HG03457 (cell line): Measurements from ENCODE around the gene CUEDC2.

Experiments used
- ATAC-seq: cut with Tn5 transposase; IDR thresholded peaks from one replicate; pipeline ENCODE4 v1.9.1; 2021; ENCODE audit warnings: moderate number of reproducible peaks; ENCODE audit not compliant: unreplicated experiment

The CUEDC2 gene

DNA sequence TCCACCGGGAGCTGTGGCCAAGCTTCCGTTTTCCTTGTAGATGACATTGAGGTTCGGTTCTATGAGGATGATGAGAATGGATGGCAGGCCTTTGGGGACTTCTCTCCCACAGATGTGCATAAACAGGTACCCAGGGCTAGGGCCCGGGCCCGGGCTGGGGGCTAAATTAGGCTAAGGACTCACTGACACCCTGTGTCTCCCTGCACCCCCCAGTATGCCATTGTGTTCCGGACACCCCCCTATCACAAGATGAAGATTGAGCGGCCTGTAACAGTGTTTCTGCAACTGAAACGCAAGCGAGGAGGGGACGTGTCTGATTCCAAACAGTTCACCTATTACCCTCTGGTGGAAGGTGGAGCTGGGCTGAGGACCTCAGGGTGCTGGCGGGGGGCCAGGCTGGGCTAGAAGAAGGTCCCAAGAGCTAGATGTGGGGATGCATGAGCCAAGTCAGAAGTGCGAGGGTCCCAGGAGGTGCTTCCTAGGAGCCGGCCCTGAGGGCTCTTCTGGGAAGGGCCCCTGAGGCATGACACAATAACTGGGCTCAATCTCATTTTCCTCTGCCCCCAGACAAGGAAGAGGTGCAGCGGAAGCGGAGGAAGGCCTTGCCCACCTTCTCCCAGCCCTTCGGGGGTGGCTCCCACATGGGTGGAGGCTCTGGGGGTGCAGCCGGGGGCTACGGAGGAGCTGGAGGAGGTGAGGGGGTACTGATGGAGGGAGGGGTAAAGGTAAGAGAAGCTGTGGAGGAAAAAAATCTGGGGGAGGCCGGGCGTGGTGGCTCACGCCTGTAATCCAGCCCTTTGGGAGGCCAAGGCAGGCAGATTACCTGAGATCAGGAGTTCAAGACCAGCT is 34.0 kb downstream of the CUEDC2 start:
- ATAC-seq = no peak

GRCh38 chr10:102397222-102398171 is 34.9 kb downstream of the CUEDC2 start:
- ATAC-seq = no peak

DNA sequence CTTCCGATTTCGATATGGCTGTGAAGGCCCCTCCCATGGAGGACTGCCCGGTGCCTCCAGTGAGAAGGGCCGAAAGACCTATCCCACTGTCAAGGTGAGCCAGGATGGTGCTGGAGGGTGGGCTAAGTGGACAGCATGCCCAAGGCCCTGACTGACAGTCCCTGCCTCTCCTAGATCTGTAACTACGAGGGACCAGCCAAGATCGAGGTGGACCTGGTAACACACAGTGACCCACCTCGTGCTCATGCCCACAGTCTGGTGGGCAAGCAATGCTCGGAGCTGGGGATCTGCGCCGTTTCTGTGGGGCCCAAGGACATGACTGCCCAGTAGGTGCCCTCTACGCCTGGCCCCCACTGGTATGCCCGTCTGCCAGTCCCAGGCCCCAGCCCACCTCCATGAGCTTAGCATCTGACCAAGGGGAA is 35.6 kb downstream of the CUEDC2 start:
- no peak for ATAC-seq

DNA sequence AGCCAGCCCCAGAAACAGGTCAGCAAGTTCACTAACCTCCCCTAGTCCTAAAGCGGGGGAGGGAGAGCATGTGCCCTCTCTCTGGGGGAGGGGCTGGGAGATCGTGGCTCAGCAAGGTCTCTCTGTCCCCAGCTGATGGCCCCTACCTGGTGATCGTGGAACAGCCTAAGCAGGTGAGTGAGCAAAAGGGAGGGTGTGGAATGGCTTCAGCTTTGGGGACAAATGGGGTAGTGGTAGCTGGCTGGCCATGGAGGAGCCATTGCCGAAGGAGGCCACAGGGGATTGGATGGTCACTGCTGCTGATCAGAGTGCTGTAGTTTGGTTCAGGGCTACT is 36.1 kb downstream of the CUEDC2 start:
- ATAC-seq = no peak

GRCh38 chr10:102395400-102396316 is 36.7 kb downstream of the CUEDC2 start, which contains the start of gene NFKB2:
Gene NFKB2 (plus strand): TSS chr10:102395705. CDS start chr10:102395960, 255 bp downstream.
- ATAC-seq = peak; percentile 21

GRCh38 chr10:102394801-102395399 is 37.5 kb downstream of the CUEDC2 start:
- no peak for ATAC-seq

DNA sequence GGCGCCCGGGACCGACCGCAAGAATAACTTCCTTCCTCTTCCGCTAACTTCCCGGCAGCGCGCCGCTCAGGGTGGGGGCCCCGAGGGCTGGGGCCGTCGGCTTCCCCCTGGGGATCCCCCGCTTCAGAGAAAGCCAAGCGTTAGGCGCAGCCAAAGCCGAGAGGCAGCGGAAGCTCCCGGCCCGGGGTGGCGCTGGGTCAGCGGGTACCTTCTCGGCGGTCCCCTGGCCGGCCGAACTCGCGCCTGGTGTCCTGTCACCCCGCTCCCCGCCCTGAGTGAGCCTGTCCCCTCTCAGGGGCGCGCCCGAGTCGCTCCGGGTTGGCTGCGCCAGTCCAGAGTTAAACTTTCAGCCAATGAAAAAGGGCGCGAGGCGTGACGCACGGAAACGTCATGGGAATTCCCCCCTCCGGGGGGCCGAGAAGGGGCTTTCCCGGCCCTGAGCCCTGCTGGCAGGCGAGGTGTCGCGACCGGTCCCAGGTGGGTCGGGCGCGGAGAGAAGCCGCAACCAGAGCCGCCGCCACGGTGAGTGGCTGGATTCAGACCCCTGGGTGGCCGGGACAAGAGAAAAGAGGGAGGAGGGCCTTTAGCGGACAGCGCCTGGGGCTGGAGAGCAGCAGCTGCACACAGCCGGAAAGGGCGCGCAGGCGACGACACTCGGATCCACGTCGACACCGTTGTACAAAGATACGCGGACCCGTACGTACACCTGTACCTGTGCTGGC is 38.1 kb downstream of the CUEDC2 start:
- ATAC-seq = peak; percentile 65

DNA sequence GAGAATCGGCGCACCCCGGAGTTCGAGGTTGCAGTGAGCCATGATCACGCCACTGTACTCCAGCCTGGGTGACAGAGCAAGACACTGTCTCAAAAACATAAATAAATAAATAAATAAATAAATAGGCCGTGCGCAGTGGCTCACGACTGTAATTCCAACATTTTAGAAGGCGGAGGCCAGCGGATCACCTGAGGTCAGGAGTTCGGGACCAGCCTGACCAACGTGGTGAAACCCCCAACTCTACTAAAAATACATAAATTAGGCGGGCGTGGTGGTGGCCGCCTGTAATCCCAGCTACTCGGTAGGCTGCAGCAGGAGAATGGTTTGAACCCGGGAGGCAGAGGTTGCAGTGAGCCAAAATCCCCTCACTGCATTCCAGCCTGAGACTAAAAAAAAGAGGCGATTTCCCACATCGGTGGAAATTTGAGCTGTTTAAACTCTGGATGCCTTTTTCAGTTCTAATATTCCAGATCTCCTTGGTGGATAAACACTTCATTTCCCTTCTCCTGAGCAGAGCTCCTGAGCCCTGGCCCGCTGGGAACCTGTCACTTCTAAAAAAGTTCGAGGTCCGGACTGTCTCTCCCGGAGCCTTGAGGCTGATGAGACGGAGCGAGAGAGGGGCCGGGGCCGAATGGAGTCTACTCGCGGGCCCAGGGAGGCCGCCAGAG is 38.8 kb downstream of the CUEDC2 start:
- no peak for ATAC-seq

DNA sequence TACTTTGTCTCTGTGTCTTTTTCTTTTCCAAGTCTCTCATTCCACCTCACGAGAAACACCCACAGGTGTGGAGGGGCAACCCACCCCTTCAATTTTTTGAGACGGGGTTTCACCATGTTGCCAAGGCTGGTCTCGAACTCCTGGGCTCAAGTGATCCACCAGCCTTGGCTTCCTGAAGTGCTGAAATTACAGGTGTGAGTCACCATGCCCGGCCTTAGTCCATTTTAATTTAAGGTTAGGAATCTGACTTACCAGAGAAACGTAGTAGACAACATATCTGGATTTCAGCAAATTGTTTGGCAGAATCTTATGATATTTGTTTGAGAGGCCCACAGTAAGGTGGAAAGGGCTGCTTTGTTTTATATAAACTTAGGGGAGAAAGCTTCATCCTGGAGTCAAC is 40.1 kb downstream of the CUEDC2 start:
- no peak for ATAC-seq

GRCh38 chr10:102389894-102390293 is 42.5 kb downstream of the CUEDC2 start:
- ATAC-seq = no peak

GRCh38 chr10:102384606-102385429 is 47.6 kb downstream of the CUEDC2 start:
- no peak for ATAC-seq

- ATAC-seq = no peak
These were observed 48.3 kb downstream of the CUEDC2 start for GRCh38 chr10:102384053-102384452.

DNA sequence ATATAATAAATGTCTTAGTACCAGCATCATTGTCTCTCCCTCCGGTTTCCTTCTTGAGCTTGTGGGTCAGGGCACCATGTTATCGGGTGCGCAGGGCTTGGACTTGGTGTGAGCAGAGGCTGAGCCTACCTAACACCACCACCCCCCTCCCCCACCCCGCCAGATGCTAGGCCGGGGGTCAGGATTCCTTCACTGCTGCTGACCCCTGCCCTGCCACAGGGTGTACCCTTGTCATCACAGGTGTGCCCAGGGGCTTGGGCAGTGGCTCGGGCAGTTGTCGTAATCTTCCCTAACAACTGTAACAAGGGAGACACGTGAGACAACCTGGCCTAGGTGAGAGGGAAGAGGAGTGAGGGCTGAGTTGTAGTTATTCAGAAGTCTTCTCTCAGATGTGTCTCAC is 49.5 kb downstream of the CUEDC2 start:
- no peak for ATAC-seq

DNA sequence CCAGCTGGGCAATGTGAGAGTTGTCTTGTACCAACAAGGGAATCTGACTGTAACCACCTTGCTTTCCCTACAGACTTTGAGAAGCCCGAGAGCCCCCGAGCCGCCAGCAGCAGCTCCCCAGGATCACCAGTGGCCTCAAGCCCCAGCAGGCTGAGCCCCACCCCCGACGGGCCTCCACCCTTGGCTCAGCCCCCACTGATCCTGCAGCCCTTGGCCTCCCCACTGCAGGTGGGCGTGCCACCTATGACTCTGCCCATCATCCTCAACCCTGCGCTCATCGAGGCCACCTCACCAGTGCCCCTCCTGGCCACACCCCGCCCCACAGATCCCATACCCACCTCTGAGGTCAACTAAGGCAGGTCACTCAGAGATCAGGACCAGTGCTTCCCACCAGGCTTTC is 50.4 kb downstream of the CUEDC2 start:
- no peak for ATAC-seq

DNA sequence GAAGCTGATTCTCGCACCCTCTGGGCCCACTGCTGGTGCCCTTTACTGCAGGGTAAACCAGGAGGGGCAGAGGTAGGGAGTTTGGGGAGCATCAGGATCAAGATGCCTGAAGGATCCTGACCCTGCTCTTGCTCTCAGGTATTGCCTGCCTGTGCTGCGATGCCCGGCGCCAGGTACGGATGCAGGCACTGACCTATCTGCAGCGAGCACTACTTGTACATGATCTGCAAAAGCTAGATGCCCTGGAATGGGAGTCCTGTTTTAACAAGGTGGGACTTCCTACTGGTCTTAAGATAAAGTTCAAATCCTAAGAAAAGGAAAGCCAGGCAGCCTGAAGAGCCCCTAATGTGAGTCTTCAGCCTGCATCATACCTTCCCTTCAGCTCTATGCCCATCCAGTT is 53.0 kb downstream of the CUEDC2 start:
- ATAC-seq = no peak

DNA sequence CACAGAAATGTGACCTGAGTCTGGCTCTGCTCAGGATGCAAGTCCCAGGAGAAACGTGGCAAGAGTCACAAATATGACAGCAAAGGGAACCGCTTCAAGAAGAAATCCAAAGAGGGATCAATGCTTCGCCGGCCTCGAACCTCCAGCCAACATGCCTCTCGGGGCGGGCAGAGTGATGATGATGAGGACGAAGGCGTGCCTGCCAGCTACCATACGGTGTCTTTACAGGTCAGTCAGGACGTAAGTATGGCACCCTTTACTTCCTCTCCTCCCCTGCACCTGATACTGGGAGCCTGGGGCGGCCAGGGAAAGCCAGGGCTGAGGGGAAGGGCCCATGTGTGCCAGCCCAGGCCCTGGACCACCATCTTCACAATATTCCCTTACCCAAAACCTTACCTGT is 55.5 kb downstream of the CUEDC2 start:
- no peak for ATAC-seq

DNA sequence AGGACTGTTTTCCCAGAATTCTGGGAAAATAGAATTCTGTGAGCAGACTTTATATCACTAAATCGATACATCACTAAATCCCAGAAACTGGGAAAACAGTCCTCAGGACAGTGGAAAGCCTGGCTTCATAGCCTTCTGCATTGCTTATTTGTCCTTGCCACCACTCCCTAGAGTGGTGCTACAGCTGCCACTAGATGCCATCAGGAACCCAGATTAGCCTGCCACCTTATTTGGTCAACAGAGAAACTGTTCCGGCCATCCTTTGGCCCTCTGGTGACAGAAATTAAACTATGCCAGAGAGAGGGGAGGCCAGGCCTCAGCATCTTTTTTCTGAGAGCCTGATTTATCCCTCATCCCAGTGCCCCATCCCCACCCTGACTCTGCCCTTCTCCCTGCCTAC is 56.5 kb downstream of the CUEDC2 start:
- no peak for ATAC-seq

DNA sequence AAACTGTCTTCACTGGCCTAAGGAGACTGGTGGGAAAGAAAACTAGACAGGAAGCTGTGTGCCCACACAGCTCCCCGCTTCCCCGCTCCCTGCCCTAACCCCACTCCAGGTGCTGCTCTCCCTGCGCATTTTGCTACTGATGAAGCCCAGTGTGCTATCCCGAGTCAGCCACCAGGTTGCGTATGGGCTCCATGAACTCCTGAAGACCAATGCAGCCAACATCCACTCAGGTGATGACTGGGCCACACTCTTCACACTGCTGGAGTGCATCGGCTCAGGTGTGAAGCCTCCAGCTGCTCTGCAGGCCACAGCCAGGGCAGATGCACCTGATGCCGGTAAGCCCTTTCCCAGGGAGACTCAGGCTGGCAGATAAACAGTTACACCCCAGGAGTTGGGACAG is 57.1 kb downstream of the CUEDC2 start:
- ATAC-seq = no peak
